KMS-11 (cell line): Measurements from ENCODE around the gene SCN3A.

Experiments
- H2AFZ ChIP-seq: fragments of 200-600 bp; sonication (generic); 2 replicates; pipeline ENCODE4 v1.6.1; 2016; ENCODE audit warnings: antibody characterized with exemption, mixed run types, low read depth
- H3K27ac ChIP-seq: fragments of 200-600 bp; sonication (generic); 2 replicates; pipeline ENCODE4 v1.6.1; 2016; ENCODE audit warnings: mild to moderate bottlenecking, mixed run types
- H3K27me3 ChIP-seq: fragments of 200-600 bp; sonication (generic); 2 replicates; pipeline ENCODE4 v1.6.1; 2017; ENCODE audit warnings: mild to moderate bottlenecking, low read depth, mixed run types, moderate library complexity; ENCODE audit not compliant: insufficient read depth
- H3K36me3 ChIP-seq: fragments of 200-600 bp; sonication (generic); 2 replicates; pipeline ENCODE4 v1.6.1; 2017; ENCODE audit warnings: mild to moderate bottlenecking, mixed run types; ENCODE audit not compliant: insufficient read depth
- H3K4me1 ChIP-seq: fragments of 200-600 bp; sonication (generic); 2 replicates; pipeline ENCODE4 v1.6.1; 2016; ENCODE audit warnings: mild to moderate bottlenecking, low read depth, mixed run types; ENCODE audit not compliant: poor library complexity, severe bottlenecking
- H3K4me2 ChIP-seq: fragments of 200-600 bp; sonication (generic); 2 replicates; pipeline ENCODE4 v1.7.0; 2016; ENCODE audit warnings: mild to moderate bottlenecking, mixed run types
- H3K4me3 ChIP-seq: fragments of 200-600 bp; sonication (generic); IDR thresholded peaks from 2 replicates; pipeline ENCODE4 v1.6.1; 2017; ENCODE audit warnings: low read depth, low read length, mixed read lengths; ENCODE audit not compliant: insufficient read depth
- H3K79me2 ChIP-seq: fragments of 200-600 bp; sonication (generic); 2 replicates; pipeline ENCODE4 v1.6.1; 2016; ENCODE audit warnings: low read depth, mixed run types; ENCODE audit not compliant: insufficient read depth
- H3K9ac ChIP-seq: fragments of 200-600 bp; sonication (generic); 2 replicates; pipeline ENCODE4 v1.6.1; 2016; ENCODE audit warnings: mild to moderate bottlenecking, mixed run types
- H4K20me1 ChIP-seq: fragments of 200-600 bp; sonication (generic); 2 replicates; pipeline ENCODE4 v1.6.1; 2016; ENCODE audit warnings: mild to moderate bottlenecking, mixed run types; ENCODE audit not compliant: insufficient read depth
- TF ChIP-seq, protein P1 (sequence below): fragments of 200-600 bp; sonication (generic); conservative IDR thresholded peaks from 2 replicates; pipeline ENCODE4 v1.6.1; 2017; ENCODE audit warnings: low read depth, mild to moderate bottlenecking, antibody characterized with exemption, low read length, moderate library complexity, mixed read lengths

Gene SCN3A

DNA sequence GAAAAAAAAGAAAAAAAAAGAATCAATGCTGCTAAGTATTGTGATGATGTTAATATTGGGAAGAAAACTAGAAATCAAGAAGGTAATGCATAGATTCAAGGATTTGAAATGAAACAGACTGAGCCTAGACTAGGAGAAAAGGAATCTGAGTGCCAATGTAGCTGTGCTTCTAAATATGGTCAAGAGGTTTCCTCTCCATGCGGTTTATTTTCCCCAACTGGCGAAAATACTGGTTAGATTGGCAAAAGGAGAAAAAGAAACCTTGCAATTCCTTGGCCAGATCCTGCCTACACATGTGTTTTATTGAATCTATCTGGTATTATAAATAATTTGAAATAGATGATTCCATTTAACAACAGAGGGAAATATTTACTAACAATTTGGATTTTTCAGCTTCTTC lies 5.7 kb downstream of the SCN3A start:
- Histone ChIP-seq H3K27ac (no peak overlapping the region), H3K4me1 (peaks cover 12% of the 10 kb centered on the region), H2AFZ (no peak overlapping the region), H3K79me2 (no peaks in the 10 kb centered on the region), H3K36me3 (no peaks in the 10 kb centered on the region), H4K20me1 (no peaks in the 10 kb centered on the region), H3K27me3 (no peaks in the 10 kb centered on the region), H3K9ac (no peak overlapping the region), H3K4me2 (no peak overlapping the region), H3K4me3 (no peak overlapping the region)
- TF ChIP-seq, protein P1, sequence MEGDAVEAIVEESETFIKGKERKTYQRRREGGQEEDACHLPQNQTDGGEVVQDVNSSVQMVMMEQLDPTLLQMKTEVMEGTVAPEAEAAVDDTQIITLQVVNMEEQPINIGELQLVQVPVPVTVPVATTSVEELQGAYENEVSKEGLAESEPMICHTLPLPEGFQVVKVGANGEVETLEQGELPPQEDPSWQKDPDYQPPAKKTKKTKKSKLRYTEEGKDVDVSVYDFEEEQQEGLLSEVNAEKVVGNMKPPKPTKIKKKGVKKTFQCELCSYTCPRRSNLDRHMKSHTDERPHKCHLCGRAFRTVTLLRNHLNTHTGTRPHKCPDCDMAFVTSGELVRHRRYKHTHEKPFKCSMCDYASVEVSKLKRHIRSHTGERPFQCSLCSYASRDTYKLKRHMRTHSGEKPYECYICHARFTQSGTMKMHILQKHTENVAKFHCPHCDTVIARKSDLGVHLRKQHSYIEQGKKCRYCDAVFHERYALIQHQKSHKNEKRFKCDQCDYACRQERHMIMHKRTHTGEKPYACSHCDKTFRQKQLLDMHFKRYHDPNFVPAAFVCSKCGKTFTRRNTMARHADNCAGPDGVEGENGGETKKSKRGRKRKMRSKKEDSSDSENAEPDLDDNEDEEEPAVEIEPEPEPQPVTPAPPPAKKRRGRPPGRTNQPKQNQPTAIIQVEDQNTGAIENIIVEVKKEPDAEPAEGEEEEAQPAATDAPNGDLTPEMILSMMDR = no peak

DNA sequence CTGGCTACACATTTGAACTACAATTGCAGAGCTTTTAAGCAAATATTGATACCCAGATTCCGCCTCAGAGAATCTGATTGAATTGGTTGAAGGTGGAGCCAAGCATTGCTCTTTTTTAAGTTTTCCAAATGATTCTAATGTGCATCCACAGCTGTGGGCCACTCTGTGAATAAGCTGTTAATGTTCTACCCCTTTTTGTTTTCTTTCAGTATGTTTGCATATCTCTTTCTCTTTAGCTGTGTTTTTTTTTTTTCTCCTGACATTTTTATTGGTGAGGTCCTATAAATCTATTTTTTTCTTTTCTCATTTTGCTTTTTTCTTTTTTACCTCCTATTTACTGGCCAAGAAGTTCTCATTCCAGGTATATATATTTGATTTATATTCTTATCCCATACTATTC lies 6.5 kb downstream of the SCN3A start:
- H3K4me1 ChIP-seq = peaks cover 14% of the 10 kb centered on the region
- no peak overlapping the region for H2AFZ ChIP-seq
- no peaks in the 10 kb centered on the region for H3K27me3 ChIP-seq
- no peak overlapping the region for H3K4me3 ChIP-seq
- H3K36me3 ChIP-seq = no peaks in the 10 kb centered on the region
- no peak overlapping the region for H3K4me2 ChIP-seq
- H3K9ac ChIP-seq = no peak overlapping the region
- no peaks in the 10 kb centered on the region for H4K20me1 ChIP-seq
- no peaks in the 10 kb centered on the region for H3K79me2 ChIP-seq
- TF ChIP-seq, protein P1 = no peak
- H3K27ac ChIP-seq = no peak overlapping the region

DNA sequence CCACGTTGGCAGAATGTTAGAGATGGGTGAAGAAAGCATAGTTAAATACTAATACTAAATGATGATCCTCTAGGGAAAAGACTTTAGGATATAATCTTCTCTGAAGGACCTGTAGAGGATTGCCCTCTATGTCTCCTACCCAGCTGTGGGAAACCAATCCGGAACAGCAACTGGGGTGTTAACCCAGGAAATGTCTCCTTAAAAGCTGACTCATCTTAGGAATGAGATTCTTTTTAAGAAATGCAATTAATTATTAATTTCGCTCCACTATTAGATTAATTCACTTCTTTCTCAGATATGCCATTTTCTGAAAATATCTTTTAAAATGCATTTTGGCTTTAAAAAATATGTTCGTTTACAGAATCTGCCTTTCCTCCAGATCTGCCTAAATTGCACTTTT lies 7.4 kb downstream of the SCN3A start:
- H3K27ac ChIP-seq = no peak overlapping the region
- no peaks in the 10 kb centered on the region for H3K79me2 ChIP-seq
- no peak overlapping the region for H2AFZ ChIP-seq

DNA sequence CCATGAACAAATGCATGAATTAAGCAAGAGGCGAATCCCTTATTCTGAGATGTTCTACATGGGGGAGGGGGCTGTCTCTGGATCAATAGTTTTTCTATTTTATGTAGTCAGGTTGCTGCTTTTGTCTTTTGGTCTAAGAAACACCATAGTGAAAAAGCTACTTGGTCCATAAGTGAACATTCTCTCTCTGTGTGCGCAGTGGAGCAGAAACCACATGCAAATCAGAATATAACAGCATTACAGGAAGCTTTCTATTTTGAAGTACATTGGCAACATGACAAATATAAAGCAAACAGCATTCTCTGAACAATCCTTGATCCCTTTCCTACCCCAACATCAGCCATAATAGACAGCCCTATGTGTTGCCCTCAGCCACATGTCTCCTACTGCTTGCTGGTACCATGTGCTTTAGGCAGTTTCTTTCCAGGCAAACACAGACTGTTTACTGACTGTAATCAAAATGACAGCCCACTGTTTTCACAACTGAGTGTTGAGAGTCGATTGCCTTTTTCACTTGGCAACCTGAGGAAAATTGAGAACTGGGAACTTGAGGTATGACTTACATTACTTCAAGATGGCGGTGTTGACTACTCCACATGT lies 10.6 kb downstream of the SCN3A start:
- Histone ChIP-seq H3K4me2 (0 out of 2 replicates have a peak overlapping the region, but pooled peaks have one; percentile 2), H3K9ac (no peak overlapping the region), H3K4me1 (peaks cover 38% of the 10 kb centered on the region), H2AFZ (peak overlapping the region; percentile 3; the same call in 1 of the 2 replicates), H3K27ac (peak overlapping the region; percentile 17), H3K79me2 (no peaks in the 10 kb centered on the region), H3K4me3 (no peak overlapping the region), H4K20me1 (no peaks in the 10 kb centered on the region), H3K36me3 (no peaks in the 10 kb centered on the region), H3K27me3 (no peaks in the 10 kb centered on the region)
- TF ChIP-seq, protein P1 = no peak

More for the DNA sequence above, 7.4 kb downstream of the SCN3A start:
- Histone ChIP-seq H4K20me1 (no peaks in the 10 kb centered on the region), H3K36me3 (no peaks in the 10 kb centered on the region), H3K4me1 (peaks cover 17% of the 10 kb centered on the region), H3K4me2 (no peak overlapping the region), H3K9ac (no peak overlapping the region), H3K4me3 (no peak overlapping the region), H3K27me3 (no peaks in the 10 kb centered on the region)
- TF ChIP-seq, protein P1 = no peak
